Fibroblast of skin of back (primary cell): Measurements from ENCODE around the gene SLC25A13.

ENCODE experiments used
- DNase-seq: peaks from one replicate; pipeline ENCODE4 v3.0.0-alpha.2; 2013

Gene SLC25A13

DNA sequence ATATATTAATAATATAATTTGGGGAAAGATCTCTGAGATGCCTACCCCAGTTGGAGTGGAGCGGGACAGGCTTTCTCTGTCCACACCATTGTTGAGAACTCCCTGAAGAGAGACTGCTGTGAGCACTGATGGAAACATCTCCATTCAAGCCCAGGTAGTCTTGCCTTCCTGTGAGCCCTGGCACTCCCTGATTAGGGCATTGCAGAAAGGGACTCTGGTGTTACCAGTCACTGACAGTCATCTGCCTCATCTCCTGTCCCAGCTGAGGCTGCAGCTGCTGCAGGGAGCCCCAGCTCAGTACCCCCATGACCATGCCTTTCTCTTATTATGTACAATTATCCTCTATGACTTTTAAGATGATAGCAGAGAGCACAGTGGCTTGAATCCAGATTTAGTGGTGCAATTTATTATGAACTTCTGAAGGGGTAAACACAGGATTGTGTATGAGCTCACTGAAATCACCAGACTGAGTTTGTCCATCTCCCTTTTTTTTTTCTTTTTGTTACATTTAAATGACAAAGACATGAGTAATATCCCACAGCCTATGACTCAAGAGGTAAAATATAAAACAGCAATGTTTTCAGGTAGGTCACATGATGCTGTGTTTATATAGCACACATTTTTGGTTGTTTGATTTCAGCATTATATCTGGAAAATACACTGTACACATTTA, 236.9 kb downstream of the SLC25A13 start:
- DNase-seq, result peak; percentile 27

- DNase-seq, result no peak
These were observed 241.9 kb downstream of the SLC25A13 start for GRCh38 chr7:96080027-96080426.

DNA sequence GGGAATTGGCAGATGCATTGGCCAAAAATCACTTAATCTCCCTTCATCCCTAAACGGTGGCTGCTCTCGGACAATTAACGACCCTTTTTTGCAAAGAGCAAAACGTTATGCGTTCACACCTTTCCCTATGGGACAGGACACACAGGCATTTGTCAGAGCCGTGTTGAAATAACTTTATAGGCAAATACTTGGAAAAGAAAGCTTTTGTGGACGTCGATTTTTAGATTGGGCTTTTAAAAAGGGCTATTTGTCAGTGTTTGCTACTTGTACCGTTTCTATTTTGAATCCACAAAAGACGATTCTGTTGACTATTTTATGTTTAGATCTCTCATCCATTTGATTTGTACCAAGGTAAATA, 245.6 kb downstream of the SLC25A13 start:
- no peak for DNase-seq

- peak; percentile 43 for DNase-seq
These were observed 246.2 kb downstream of the SLC25A13 start for GRCh38 chr7:96075510-96076349.

- DNase-seq, result no peak
These were observed 247.0 kb downstream of the SLC25A13 start for GRCh38 chr7:96074871-96075270.
